ENCODE measurements around the gene NLGN2.

GRCh38 chr17:7426203-7426863 lies 18.7 kb downstream of the NLGN2 start:
- TF ChIP-seq EZH2phosphoT487 (IDR thresholded peaks at IDR 0.05; ENCODE audit: unreplicated experiment) (no peak), POLR2AphosphoS5 (IDR thresholded peaks at IDR 0.05; ENCODE audit: low read depth) (no peak), CREB1 (CRISPR knock-in tag; IDR thresholded peaks at IDR 0.05; ENCODE audit: low read depth) (no peak)

Measured in GM23338 (cell line).